Measurements from ENCODE around the gene BEND7.

Gene BEND7

GRCh38 chr10:13393640-13394039 is 135.2 kb downstream of the BEND7 start:
- no peak overlapping the region for H3K9ac ChIP-seq
- no peaks in the 10 kb centered on the region for H3K27me3 ChIP-seq (ENCODE audit: insufficient read depth, low read depth)
- no peak overlapping the region for H3K27ac ChIP-seq
- no peak for TF ChIP-seq CTCF (conservative IDR thresholded peaks at IDR 0.05; ENCODE audit: low read depth, low read length)
- no peak overlapping the region for H3K4me3 ChIP-seq (IDR thresholded peaks at IDR 0.05; ENCODE audit: insufficient read depth, low read depth, low read length)
- H3K36me3 ChIP-seq (ENCODE audit: insufficient read depth) = no peaks in the 10 kb centered on the region
- H3K4me1 ChIP-seq (ENCODE audit: low read depth, poor library complexity, severe bottlenecking) = no peaks in the 10 kb centered on the region
- no peaks in the 10 kb centered on the region for H4K20me1 ChIP-seq (ENCODE audit: insufficient read depth)
- H3K4me2 ChIP-seq = no peak overlapping the region
- H3K79me2 ChIP-seq (ENCODE audit: insufficient read depth, low read depth) = no peaks in the 10 kb centered on the region
- no peak overlapping the region for H2AFZ ChIP-seq (ENCODE audit: low read depth)

GRCh38 chr10:13392701-13393100 is 136.1 kb downstream of the BEND7 start:
- no peak overlapping the region for H3K4me3 ChIP-seq (IDR thresholded peaks at IDR 0.05; ENCODE audit: insufficient read depth, low read depth, low read length)
- no peak overlapping the region for H3K4me2 ChIP-seq
- TF ChIP-seq CTCF (conservative IDR thresholded peaks at IDR 0.05; ENCODE audit: low read depth, low read length) = no peak
- H3K9ac ChIP-seq = no peak overlapping the region
- H4K20me1 ChIP-seq (ENCODE audit: insufficient read depth) = no peaks in the 10 kb centered on the region
- H3K36me3 ChIP-seq (ENCODE audit: insufficient read depth) = no peaks in the 10 kb centered on the region
- no peak overlapping the region for H2AFZ ChIP-seq (ENCODE audit: low read depth)
- no peaks in the 10 kb centered on the region for H3K27me3 ChIP-seq (ENCODE audit: insufficient read depth, low read depth)
- no peaks in the 10 kb centered on the region for H3K79me2 ChIP-seq (ENCODE audit: insufficient read depth, low read depth)
- no peaks in the 10 kb centered on the region for H3K4me1 ChIP-seq (ENCODE audit: low read depth, poor library complexity, severe bottlenecking)
- no peak overlapping the region for H3K27ac ChIP-seq
